GM23248 (cell line): ENCODE results near the gene DNASE1L1.

Experiments used
- EZH2 ChIP-seq: fragments of 200-600 bp; sonication (generic); IDR thresholded peaks from 2 replicates; pipeline ENCODE4 v1.6.1; 2018; ENCODE audit warnings: antibody characterized with exemption, mild to moderate bottlenecking; ENCODE audit not compliant: insufficient read depth, poor library complexity, severe bottlenecking
- EZH2phosphoT487 ChIP-seq: fragments of 200-600 bp; sonication (generic); IDR thresholded peaks from 2 replicates; pipeline ENCODE4 v1.6.1; 2018; ENCODE audit warnings: antibody characterized with exemption, moderate library complexity, mild to moderate bottlenecking, low read depth; ENCODE audit not compliant: insufficient read depth

GRCh38 chrX:154445776-154446175 is 36.7 kb upstream of the DNASE1L1 start:
- TF ChIP-seq EZH2phosphoT487 = no peak
- TF ChIP-seq EZH2 = no peak
